Measurements from ENCODE around the gene IGSF21. TPM values are rescaled to one million over a fixed set of nuclear protein-coding genes. Genes with fewer than 3 reads are reported as not detected.

The IGSF21 gene
- total RNA-seq, 1 experiment from 2014 or later, result 30.5 TPM

- Mint-ChIP-seq H3K4me1 (peaks cover 40% of the 10 kb centered on the region), H3K27ac (no peak overlapping the region), H3K27me3 (ENCODE audit: low read depth) (no peaks in the 10 kb centered on the region; the same call in 1 of the 2 replicates), H3K4me3 (no peak overlapping the region), H3K9me3 (no peaks in the 10 kb centered on the region), H3K36me3 (no peaks in the 10 kb centered on the region)
- TF ChIP-seq FOXJ3 (CRISPR knock-in tag; IDR thresholded peaks at IDR 0.05; ENCODE audit: borderline replicate concordance) (no peak), FOXP1 (CRISPR knock-in tag; IDR thresholded peaks at IDR 0.05; ENCODE audit: borderline replicate concordance) (no peak), NFYB (CRISPR knock-in tag; conservative IDR thresholded peaks at IDR 0.05; ENCODE audit: low read depth) (no peak), SMAD3 (CRISPR knock-in tag; IDR thresholded peaks at IDR 0.05; ENCODE audit: borderline replicate concordance) (no peak), AR (CRISPR knock-in tag; IDR thresholded peaks at IDR 0.05) (no peak), SOX15 (CRISPR knock-in tag; IDR thresholded peaks at IDR 0.05) (no peak)
- ChIA-PET POLR2A (no interaction called here), CTCF (interaction anchor here (2.2 to 2.8 kb wide), 2 partner anchors 10 to 19 kb away, joined by 6 to 9 read pairs; no protein-coding TSS in a partner anchor)
- DNase-seq (ENCODE audit: low spot score), result no peak
- no peak for ATAC-seq
Measured at GRCh38 chr1:18119289-18119688, 11.7 kb downstream of the IGSF21 start.

- Mint-ChIP-seq H3K36me3 (no peaks in the 10 kb centered on the region), H3K27me3 (ENCODE audit: low read depth) (no peaks in the 10 kb centered on the region; the same call in 1 of the 2 replicates), H3K9me3 (no peaks in the 10 kb centered on the region), H3K4me1 (peaks cover 40% of the 10 kb centered on the region), H3K27ac (no peak overlapping the region), H3K4me3 (no peak overlapping the region)
- ChIA-PET POLR2A (no interaction called here), CTCF (interaction anchor here (1.3 to 2.8 kb wide), 3 partner anchors 11 to 456 kb away, joined by 4 to 9 read pairs (median 5); no protein-coding TSS in a partner anchor)
- ATAC-seq (no peak), DNase-seq (ENCODE audit: low spot score) (no peak)
- TF ChIP-seq TEAD4 (CRISPR knock-in tag; IDR thresholded peaks at IDR 0.05), result no peak
Measured at GRCh38 chr1:18119771-18120377, 12.3 kb downstream of the IGSF21 start.

- Mint-ChIP-seq H3K36me3 (peaks cover 4% of the 10 kb centered on the region), H3K27ac (no peak overlapping the region), H3K4me1 (peaks cover 41% of the 10 kb centered on the region), H3K4me3 (no peak overlapping the region), H3K9me3 (no peaks in the 10 kb centered on the region), H3K27me3 (ENCODE audit: low read depth) (no peaks in the 10 kb centered on the region; the same call in 1 of the 2 replicates)
- POLR2A ChIA-PET, result no interaction called here
- TF ChIP-seq IRF1 (CRISPR knock-in tag; IDR thresholded peaks at IDR 0.05) (no peak), USF2 (CRISPR knock-in tag; IDR thresholded peaks at IDR 0.05) (no peak), NFATC4 (CRISPR knock-in tag; IDR thresholded peaks at IDR 0.05) (no peak), ATF6 (CRISPR knock-in tag; IDR thresholded peaks at IDR 0.05) (no peak), CREM (CRISPR knock-in tag; IDR thresholded peaks at IDR 0.05) (no peak), SP1 (CRISPR knock-in tag; conservative IDR thresholded peaks at IDR 0.05) (no peak), ZNF263 (CRISPR knock-in tag; IDR thresholded peaks at IDR 0.05; ENCODE audit: low read depth) (no peak), EMX1 (CRISPR knock-in tag; IDR thresholded peaks at IDR 0.05) (no peak), FOXK1 (CRISPR knock-in tag; IDR thresholded peaks at IDR 0.05) (no peak), ZNF232 (CRISPR knock-in tag; IDR thresholded peaks at IDR 0.05) (no peak), GRHL2 (CRISPR knock-in tag; IDR thresholded peaks at IDR 0.05; ENCODE audit: insufficient replicate concordance, severe bottlenecking) (no peak), NFYB (CRISPR knock-in tag; conservative IDR thresholded peaks at IDR 0.05; ENCODE audit: low read depth) (no peak), ZSCAN18 (CRISPR knock-in tag; IDR thresholded peaks at IDR 0.05) (no peak), TEAD1 (CRISPR knock-in tag; IDR thresholded peaks at IDR 0.05) (no peak), AR (CRISPR knock-in tag; IDR thresholded peaks at IDR 0.05) (no peak)
- ATAC-seq (no peak), DNase-seq (ENCODE audit: low spot score) (no peak)
- CTCF ChIA-PET, result interaction anchor here (1.3 to 2.8 kb wide), 3 partner anchors 11 to 455 kb away, joined by 4 to 9 read pairs (median 5); no protein-coding TSS in a partner anchor
Measured at GRCh38 chr1:18120638-18121037, 13.0 kb downstream of the IGSF21 start.

All from WTC11 (cell line).